ENCODE results near the gene SLC29A1.

DNA sequence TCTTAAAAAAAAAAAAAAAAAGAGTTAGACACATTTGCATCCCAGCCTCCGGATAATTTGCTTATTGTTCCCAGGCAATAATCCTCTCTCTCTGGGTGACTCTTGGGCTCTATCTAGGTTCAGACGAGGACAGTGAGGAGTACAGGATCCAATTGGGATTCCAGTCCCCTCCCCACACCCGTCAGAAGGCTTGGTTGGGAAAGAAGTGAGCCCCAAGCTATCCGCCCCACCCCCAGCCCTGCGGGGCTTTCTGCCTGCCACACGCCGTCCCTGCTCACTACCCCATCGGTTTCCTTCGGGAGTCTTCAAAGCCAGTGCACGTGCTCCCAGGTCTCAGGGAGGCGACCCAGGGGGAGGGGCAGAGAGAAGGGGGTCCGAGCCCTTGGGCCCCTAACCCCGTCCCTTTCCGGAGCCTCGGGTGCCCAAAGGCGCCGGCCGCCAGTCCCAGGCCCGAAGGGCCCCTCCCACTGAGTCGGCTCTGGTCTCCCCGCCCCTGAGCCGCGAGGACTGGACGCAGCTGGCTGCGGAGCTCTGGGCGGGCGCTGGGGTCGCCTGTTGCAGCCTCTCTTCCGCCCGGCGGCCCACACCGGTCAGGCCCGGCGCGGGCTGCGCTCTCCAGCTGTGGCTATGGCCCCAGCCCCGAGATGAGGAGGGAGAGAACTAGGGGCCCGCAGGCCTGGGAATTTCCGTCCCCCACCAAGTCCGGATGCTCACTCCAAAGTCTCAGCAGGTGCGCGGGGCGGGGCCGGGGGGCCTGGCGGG lies 4.2 kb upstream of the SLC29A1 start:
- TF ChIP-seq, protein P1, sequence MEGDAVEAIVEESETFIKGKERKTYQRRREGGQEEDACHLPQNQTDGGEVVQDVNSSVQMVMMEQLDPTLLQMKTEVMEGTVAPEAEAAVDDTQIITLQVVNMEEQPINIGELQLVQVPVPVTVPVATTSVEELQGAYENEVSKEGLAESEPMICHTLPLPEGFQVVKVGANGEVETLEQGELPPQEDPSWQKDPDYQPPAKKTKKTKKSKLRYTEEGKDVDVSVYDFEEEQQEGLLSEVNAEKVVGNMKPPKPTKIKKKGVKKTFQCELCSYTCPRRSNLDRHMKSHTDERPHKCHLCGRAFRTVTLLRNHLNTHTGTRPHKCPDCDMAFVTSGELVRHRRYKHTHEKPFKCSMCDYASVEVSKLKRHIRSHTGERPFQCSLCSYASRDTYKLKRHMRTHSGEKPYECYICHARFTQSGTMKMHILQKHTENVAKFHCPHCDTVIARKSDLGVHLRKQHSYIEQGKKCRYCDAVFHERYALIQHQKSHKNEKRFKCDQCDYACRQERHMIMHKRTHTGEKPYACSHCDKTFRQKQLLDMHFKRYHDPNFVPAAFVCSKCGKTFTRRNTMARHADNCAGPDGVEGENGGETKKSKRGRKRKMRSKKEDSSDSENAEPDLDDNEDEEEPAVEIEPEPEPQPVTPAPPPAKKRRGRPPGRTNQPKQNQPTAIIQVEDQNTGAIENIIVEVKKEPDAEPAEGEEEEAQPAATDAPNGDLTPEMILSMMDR (IDR thresholded peaks at IDR 0.05), result peak in 2 of 12 donors; percentile 9 to 17
- TF ChIP-seq POLR2A (IDR thresholded peaks at IDR 0.05), result peak in 1 of 2 donors; percentile 73
